HepG2 (cell line): ENCODE measurements around the gene EIF4G1. TPM values are rescaled to one million over a fixed set of nuclear protein-coding genes. Genes with fewer than 3 reads are reported as not detected.

Source experiments
- ATAC-seq: fragments of 200-7000 bp; cut with Tn5 transposase; 3 replicates; pipeline ENCODE4 v1.9.1; 2020; ENCODE audit warnings: mild to moderate bottlenecking, moderate library complexity
- BruUV-seq: library from RNA; stranded (reverse); fragments of 400-500 nt; replicated peaks from 2 replicates; lab custom pipeline; 2021; lab: Mats Ljungman, UMichigan
- CTCF ChIA-PET: fragments of 300-600 bp; formaldehyde crosslinking; extraction: SDS; loops from one replicate; lab custom pipeline; 2021; ENCODE audit warnings: low total read pairs, inconsistent platforms, low intra/inter-chr PET ratio; lab: Yijun Ruan, JAX
- POLR2A ChIA-PET: fragments of 350-600 bp; sonication (Branson Sonifier 250); formaldehyde crosslinking; loops from one replicate; lab custom pipeline; 2020; ENCODE audit warnings: antibody characterized with exemption, inconsistent platforms; lab: Yijun Ruan, JAX
- DNase-seq: peaks from one replicate; pipeline ENCODE4 v3.0.0-alpha.2; 2015; ENCODE audit warnings: low spot score
- FAIRE-seq: peaks from 3 replicates; lab custom pipeline; 2011; peaks lifted over from hg19 to GRCh38; lab: Jason Lieb, UNC
- H2AFZ ChIP-seq: one replicate; pipeline ENCODE4 v1.6.1; 2011; ENCODE audit warnings: low read length, inconsistent platforms
- H3K27ac ChIP-seq: fragments of 300-600 bp; 3 replicates; pipeline ENCODE4 v1.8.0; 2011; ENCODE audit warnings: mixed run types, mild to moderate bottlenecking, mixed read lengths, low read length, inconsistent platforms; ENCODE audit not compliant: insufficient read depth; ENCODE audit errors: extremely low read length
- H3K27me3 ChIP-seq, 2 experiments: fragments of 200-600 bp in 1 of 2; 2 replicates in 1 of 2; 3 replicates in 1 of 2; pipeline versions ENCODE4 v1.6.0 to v1.8.0; 2011; ENCODE audit warnings: low read length in 2 of 2, mild to moderate bottlenecking in 2 of 2, moderate library complexity in 2 of 2, inconsistent platforms in 1 of 2; ENCODE audit not compliant: insufficient read depth in 2 of 2, control insufficient read depth in 1 of 2
- H3K36me3 ChIP-seq, 2 experiments: fragments of 200-600 bp in 1 of 2; replicated peaks in 1 of 2; 2 replicates in 1 of 2; 3 replicates in 1 of 2; pipeline versions ENCODE4 v1.5.1 to v1.8.0; 2011; ENCODE audit warnings: low read length in 2 of 2, inconsistent platforms in 1 of 2; ENCODE audit not compliant: insufficient read depth in 2 of 2, control insufficient read depth in 1 of 2
- H3K4me1 ChIP-seq: 2 replicates; pipeline ENCODE4 v1.5.1; 2012; ENCODE audit warnings: low read length, inconsistent platforms; ENCODE audit not compliant: insufficient read depth
- H3K4me2 ChIP-seq: 2 replicates; pipeline ENCODE4 v1.6.0; 2011; ENCODE audit warnings: low read depth, low read length, inconsistent platforms
- H3K4me3 ChIP-seq, 3 experiments: fragments of 200-600 bp in 1 of 3; sonication (generic), shearing (Covaris generic) in 1 of 3; replicated peaks in 1 of 3; 2 replicates each; pipeline ENCODE4 v1.5.1; 2011 to 2016; ENCODE audit warnings: low read length in 3 of 3, inconsistent platforms in 2 of 3, low read depth in 2 of 3, mild to moderate bottlenecking in 2 of 3, control low read depth in 1 of 3, mixed read lengths in 1 of 3; ENCODE audit not compliant: insufficient read depth in 1 of 3
- H3K79me2 ChIP-seq: one replicate; pipeline ENCODE4 v1.6.1; 2011; ENCODE audit warnings: low read length, inconsistent platforms; ENCODE audit not compliant: insufficient read depth
- H3K9ac ChIP-seq: 2 replicates; pipeline ENCODE4 v1.6.0; 2011; ENCODE audit warnings: mild to moderate bottlenecking, low read depth, low read length, inconsistent platforms; ENCODE audit not compliant: insufficient read depth
- H3K9me3 ChIP-seq: 2 replicates; pipeline ENCODE4 v1.5.1; 2012; ENCODE audit warnings: mild to moderate bottlenecking, low read length
- H4K20me1 ChIP-seq: 2 replicates; pipeline ENCODE4 v1.6.0; 2011; ENCODE audit warnings: inconsistent platforms, mild to moderate bottlenecking, low read length, moderate library complexity; ENCODE audit not compliant: insufficient read depth
- NKX3-1 ChIP-seq: sonication (generic); formaldehyde crosslinking; IDR thresholded peaks from 2 replicates; pipeline ENCODE4 v1.5.0; 2020; ENCODE audit warnings: missing genetic modification reagents
- POLR2AphosphoS5 ChIP-seq: IDR thresholded peaks from 2 replicates; pipeline ENCODE4 v1.6.1; 2012; ENCODE audit warnings: low read depth, low read length
- POLR2G ChIP-seq: fragments of 200-400 bp; formaldehyde crosslinking; IDR thresholded peaks from 2 replicates; pipeline ENCODE4 v1.6.1; 2018; ENCODE audit warnings: mild to moderate bottlenecking, low read depth, low read length, moderate library complexity
- SNAPC4 ChIP-seq: sonication (generic); formaldehyde crosslinking; IDR thresholded peaks from 2 replicates; pipeline ENCODE4 v1.4.0; 2020; ENCODE audit warnings: mild to moderate bottlenecking, missing genetic modification reagents
- ZNF644 ChIP-seq: IDR thresholded peaks from 2 replicates; pipeline ENCODE4 v1.6.1; 2016; ENCODE audit warnings: low read depth
- WGBS: methylation state at CpG from one replicate; pipeline ENCODE4 v1.1.6; 2017; ENCODE audit warnings: low lambda C conversion rate; 5-methylcytosine and 5-hydroxymethylcytosine counted together
- in situ Hi-C: cut with HindIII; loops from 2 replicates; pipeline ENCODE4 v1.10.0; 2017; ENCODE audit warnings: low pct_unique_long_range_greater_than_20kb; ENCODE audit not compliant: extremely low pct_ligation_motif_present
- intact Hi-C: fragments of 100-400 bp; cut with micrococcal nuclease; formaldehyde crosslinking; loops from one replicate; pipeline ENCODE4 v1.10.0; 2022; ENCODE audit not compliant: unreplicated experiment
- polyA plus RNA-seq, 8 experiments: library from polyadenylated mRNA; depleted of rRNA in 3 of 8; stranded (reverse) in 7 of 8; unstranded in 1 of 8; fragments of >200 nt; fragmentation: Illumina TruSeq in 4 of 8; extraction: Trizol in 4 of 8; gene quantifications; 2 replicates each; pipeline versions ENCODE4 v1.2.1 to v1.2.3, GENCODE V29; 2011 to 2016; ENCODE audit warnings: low read depth in 4 of 8, missing spikeins in 1 of 8, mixed read lengths in 1 of 8; ENCODE audit not compliant: insufficient read depth in 1 of 8
- total RNA-seq, 5 experiments: library from RNA; depleted of rRNA; stranded (reverse); fragments of >200 nt; fragmentation: Illumina TruSeq; extraction: Trizol; gene quantifications; 2 replicates each; pipeline ENCODE4 v1.2.3, GENCODE V29; 2016; ENCODE audit warnings: low read depth in 1 of 5

Gene EIF4G1
- total and polyA plus RNA-seq, 2 of the 13 experiments (the other 11 are each of a cell fraction or from before 2014, with no cell fraction given) = 208 to 213 TPM

- over 99% methylated on average over 10 of the region's 10 CpGs for whole genome bisulfite sequencing
- H3K9ac ChIP-seq = no peak overlapping the region
- in situ Hi-C loops = no loop called here
- H4K20me1 ChIP-seq = peaks cover 19% of the 10 kb centered on the region; the same call in 1 of the 2 replicates
- H3K27me3 ChIP-seq = no peaks in the 10 kb centered on the region; a peak in 1 of 5 replicates
- TF ChIP-seq SNAPC4 = no peak
- peak; percentile 41; the same call in 1 of the 2 replicates for TF ChIP-seq POLR2G
- TF ChIP-seq ZNF644 (CRISPR knock-in tag) = no peak
- no peak for TF ChIP-seq NKX3-1 (CRISPR knock-in tag)
- peak; percentile 47; the same call in 1 of the 2 replicates for TF ChIP-seq POLR2AphosphoS5
- H3K36me3 ChIP-seq = peaks cover 34 to 66% of the 10 kb centered on the region in 2 experiments
- ATAC-seq = no peak
- H3K27ac ChIP-seq = no peak overlapping the region
- peaks cover 14% of the 10 kb centered on the region for H3K79me2 ChIP-seq
- intact Hi-C loops = no loop called here
- no peak overlapping the region for H2AFZ ChIP-seq
- no peaks in the 10 kb centered on the region for H3K9me3 ChIP-seq
- CTCF ChIA-PET = no interaction called here
- no peak for DNase-seq
- POLR2A ChIA-PET = no interaction called here
- no peak overlapping the region for H3K4me2 ChIP-seq
- no peak for FAIRE-seq
- BruUV-seq = no TSS peak
- no peak overlapping the region for H3K4me3 ChIP-seq
- H3K4me1 ChIP-seq = peaks cover 13% of the 10 kb centered on the region
Observed at GRCh38 chr3:184332370-184333090, 18.1 kb downstream of the EIF4G1 start.
